NCI-H146 treated with DMSO at 0.1 percent for 48 hours (cell line): Measurements from ENCODE around the gene CANT1.
A peak's percentile ranks its signal among the peaks of the same experiment; 100 is the strongest.
"Not testable (repeated sequence)": the region's sequence is repeated elsewhere in the genome, so short reads cannot be mapped to it uniquely, and the experiment has no call there.

Experiments
- DNase-seq: peaks from one replicate; lab custom pipeline; 2025; ENCODE audit not compliant: unreplicated experiment; lab: John Stamatoyannopoulos, UW

Gene CANT1

GRCh38 chr17:79028496-79029326 is 19.1 kb upstream of the CANT1 start:
- no peak for DNase-seq

- no peak for DNase-seq
Observed at GRCh38 chr17:79027925-79028491, 18.4 kb upstream of the CANT1 start.

GRCh38 chr17:79027274-79027924 is 17.8 kb upstream of the CANT1 start:
- no peak for DNase-seq

GRCh38 chr17:79026376-79027273 is 17.1 kb upstream of the CANT1 start:
- DNase-seq = peak; percentile 59

GRCh38 chr17:79024901-79025737 is 15.6 kb upstream of the CANT1 start:
- no peak for DNase-seq

GRCh38 chr17:79023886-79024771 is 14.6 kb upstream of the CANT1 start, which contains the start of gene C1QTNF1:
Gene C1QTNF1, plus strand, starts transcription at chr17:79024169. Its CDS starts 19,800 bp downstream, at chr17:79043969.
- peak; percentile 19 for DNase-seq

- no peak for DNase-seq
Observed at GRCh38 chr17:79023180-79023705, 13.7 kb upstream of the CANT1 start.

- no peak for DNase-seq
Observed at GRCh38 chr17:79022507-79022991, 13.0 kb upstream of the CANT1 start.

GRCh38 chr17:79021929-79022328 is 12.4 kb upstream of the CANT1 start:
- not testable (repeated sequence) for DNase-seq

- DNase-seq = no peak
Observed at GRCh38 chr17:79020631-79021301, 11.2 kb upstream of the CANT1 start.

- peak; percentile 82 for DNase-seq
Observed at GRCh38 chr17:79019632-79020584, 10.3 kb upstream of the CANT1 start.

- no peak for DNase-seq
Observed at GRCh38 chr17:79019261-79019631, 9.7 kb upstream of the CANT1 start.

GRCh38 chr17:79018370-79018695 is 8.8 kb upstream of the CANT1 start:
- DNase-seq = no peak

GRCh38 chr17:79017546-79018369 is 8.2 kb upstream of the CANT1 start:
- no peak for DNase-seq

- DNase-seq = no peak
Observed at GRCh38 chr17:79014158-79014758, 4.7 kb upstream of the CANT1 start.

GRCh38 chr17:79012563-79013134 is 3.1 kb upstream of the CANT1 start:
- no peak for DNase-seq
